NB4 (cell line): ENCODE results near the gene TTLL6.
"Not testable (repeated sequence)": the region's sequence is repeated elsewhere in the genome, so short reads cannot be mapped to it uniquely, and the experiment has no call there.

ENCODE experiments used
- POLR2A ChIP-seq: IDR thresholded peaks from 2 replicates; pipeline ENCODE4 v1.6.1; 2011; ENCODE audit warnings: mild to moderate bottlenecking; ENCODE audit not compliant: insufficient read length; ENCODE audit errors: extremely low read depth
- TF ChIP-seq, protein P1 (sequence below): IDR thresholded peaks from one replicate; pipeline ENCODE4 v1.5.1; 2012; ENCODE audit warnings: low read depth, low read length

- TF ChIP-seq, protein P1, sequence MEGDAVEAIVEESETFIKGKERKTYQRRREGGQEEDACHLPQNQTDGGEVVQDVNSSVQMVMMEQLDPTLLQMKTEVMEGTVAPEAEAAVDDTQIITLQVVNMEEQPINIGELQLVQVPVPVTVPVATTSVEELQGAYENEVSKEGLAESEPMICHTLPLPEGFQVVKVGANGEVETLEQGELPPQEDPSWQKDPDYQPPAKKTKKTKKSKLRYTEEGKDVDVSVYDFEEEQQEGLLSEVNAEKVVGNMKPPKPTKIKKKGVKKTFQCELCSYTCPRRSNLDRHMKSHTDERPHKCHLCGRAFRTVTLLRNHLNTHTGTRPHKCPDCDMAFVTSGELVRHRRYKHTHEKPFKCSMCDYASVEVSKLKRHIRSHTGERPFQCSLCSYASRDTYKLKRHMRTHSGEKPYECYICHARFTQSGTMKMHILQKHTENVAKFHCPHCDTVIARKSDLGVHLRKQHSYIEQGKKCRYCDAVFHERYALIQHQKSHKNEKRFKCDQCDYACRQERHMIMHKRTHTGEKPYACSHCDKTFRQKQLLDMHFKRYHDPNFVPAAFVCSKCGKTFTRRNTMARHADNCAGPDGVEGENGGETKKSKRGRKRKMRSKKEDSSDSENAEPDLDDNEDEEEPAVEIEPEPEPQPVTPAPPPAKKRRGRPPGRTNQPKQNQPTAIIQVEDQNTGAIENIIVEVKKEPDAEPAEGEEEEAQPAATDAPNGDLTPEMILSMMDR, result not testable (repeated sequence)
- TF ChIP-seq POLR2A, result not testable (repeated sequence)
These were observed 20.9 kb downstream of the TTLL6 start for GRCh38 chr17:48796163-48796522.
